ENCODE data around the gene CD68.
A peak's percentile ranks its signal among the peaks of the same experiment; 100 is the strongest.

The CD68 gene

DNA sequence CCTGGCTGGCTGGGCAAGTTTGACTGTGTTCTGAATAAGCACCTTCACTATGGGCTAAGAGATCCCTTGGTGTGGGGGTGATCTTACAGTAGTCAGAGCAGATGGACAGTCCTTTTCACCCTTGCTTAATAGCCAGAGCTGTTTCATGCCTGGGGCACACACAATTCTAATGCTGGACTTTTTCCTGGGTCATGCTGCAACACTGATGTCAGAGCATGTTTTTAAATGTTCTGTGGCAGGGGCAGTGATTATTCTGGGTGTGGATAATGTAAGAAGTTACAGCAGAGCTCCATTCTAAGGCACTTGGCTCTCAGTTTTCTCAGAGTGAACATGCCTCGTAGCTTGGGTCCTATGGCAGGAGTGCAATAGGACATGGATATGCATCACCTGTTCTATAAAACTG is 4.0 kb upstream of the CD68 start:
- no peak overlapping the region for H3K27ac ChIP-seq

DNA sequence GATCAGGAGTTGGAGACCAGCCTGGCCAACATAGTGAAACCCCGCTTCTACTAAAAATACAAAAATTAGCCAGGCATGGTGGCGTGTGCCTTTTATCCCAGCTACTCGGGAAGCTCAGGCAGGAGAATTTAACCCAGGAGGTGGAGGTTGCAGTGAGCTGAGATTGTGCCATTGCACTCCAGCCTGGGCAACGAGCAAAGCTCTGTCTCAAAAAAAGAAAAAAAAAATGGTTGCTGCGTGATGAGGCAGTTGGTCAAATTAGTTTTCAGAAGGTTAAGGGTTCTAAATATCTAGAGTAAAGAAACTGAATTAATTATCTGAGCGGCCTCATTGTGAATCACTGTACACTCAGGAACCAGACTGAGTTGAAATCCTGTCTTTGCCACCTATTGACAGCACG is 3.5 kb upstream of the CD68 start:
- Histone ChIP-seq H3K27me3 (replicated peaks) (no peaks in the 10 kb centered on the region), H3K4me3 (ENCODE audit: low read depth, low read length) (peak overlapping the region; percentile 20), H3K36me3 (replicated peaks) (peaks cover 67% of the 10 kb centered on the region), H3K27ac (no peak overlapping the region)
- in situ Hi-C loops (cut with HindIII; ENCODE audit: low pct_ligation_motif_present, low sequenced_read_pairs), result no loop called here
- TF ChIP-seq, protein P1, sequence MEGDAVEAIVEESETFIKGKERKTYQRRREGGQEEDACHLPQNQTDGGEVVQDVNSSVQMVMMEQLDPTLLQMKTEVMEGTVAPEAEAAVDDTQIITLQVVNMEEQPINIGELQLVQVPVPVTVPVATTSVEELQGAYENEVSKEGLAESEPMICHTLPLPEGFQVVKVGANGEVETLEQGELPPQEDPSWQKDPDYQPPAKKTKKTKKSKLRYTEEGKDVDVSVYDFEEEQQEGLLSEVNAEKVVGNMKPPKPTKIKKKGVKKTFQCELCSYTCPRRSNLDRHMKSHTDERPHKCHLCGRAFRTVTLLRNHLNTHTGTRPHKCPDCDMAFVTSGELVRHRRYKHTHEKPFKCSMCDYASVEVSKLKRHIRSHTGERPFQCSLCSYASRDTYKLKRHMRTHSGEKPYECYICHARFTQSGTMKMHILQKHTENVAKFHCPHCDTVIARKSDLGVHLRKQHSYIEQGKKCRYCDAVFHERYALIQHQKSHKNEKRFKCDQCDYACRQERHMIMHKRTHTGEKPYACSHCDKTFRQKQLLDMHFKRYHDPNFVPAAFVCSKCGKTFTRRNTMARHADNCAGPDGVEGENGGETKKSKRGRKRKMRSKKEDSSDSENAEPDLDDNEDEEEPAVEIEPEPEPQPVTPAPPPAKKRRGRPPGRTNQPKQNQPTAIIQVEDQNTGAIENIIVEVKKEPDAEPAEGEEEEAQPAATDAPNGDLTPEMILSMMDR (IDR thresholded peaks at IDR 0.05; ENCODE audit: low read depth, low read length, missing control alignments), result no peak
- DNase-seq, result no peak

More for the DNA sequence above, 4.0 kb upstream of the CD68 start:
- TF ChIP-seq, protein P1 (IDR thresholded peaks at IDR 0.05; ENCODE audit: low read depth, low read length, missing control alignments), result no peak
- peaks cover 72% of the 10 kb centered on the region for H3K36me3 ChIP-seq (replicated peaks)
- no peaks in the 10 kb centered on the region for H3K27me3 ChIP-seq (replicated peaks)
- H3K4me3 ChIP-seq (ENCODE audit: low read depth, low read length), result peak overlapping the region; percentile 95
- no peak for DNase-seq
- in situ Hi-C loops (cut with HindIII; ENCODE audit: low pct_ligation_motif_present, low sequenced_read_pairs), result no loop called here

DNA sequence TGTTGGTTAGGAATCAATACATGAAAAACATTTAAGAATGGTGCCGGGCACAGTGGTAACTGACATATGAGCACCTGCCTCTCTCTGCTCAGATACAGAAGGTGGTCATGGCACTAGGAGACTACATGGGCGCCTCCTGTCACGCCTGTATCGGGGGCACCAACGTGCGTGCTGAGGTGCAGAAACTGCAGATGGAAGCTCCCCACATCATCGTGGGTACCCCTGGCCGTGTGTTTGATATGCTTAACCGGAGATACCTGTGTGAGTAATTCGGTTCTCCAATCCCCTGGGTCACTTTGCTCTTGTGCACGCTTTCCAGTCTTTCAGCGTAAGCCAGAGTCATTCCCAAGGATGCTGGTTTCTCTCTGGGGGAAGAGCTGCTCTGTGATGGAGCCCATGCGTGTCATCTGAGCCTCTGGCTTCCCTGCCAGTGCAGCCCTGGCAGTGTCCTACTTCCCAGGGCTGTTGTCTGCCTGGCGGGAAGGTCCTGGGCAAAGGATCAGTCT is 3.0 kb upstream of the CD68 start:
- no peaks in the 10 kb centered on the region for H3K27me3 ChIP-seq (replicated peaks)
- no peak overlapping the region for H3K4me3 ChIP-seq (ENCODE audit: low read depth, low read length)
- TF ChIP-seq, protein P1 (IDR thresholded peaks at IDR 0.05; ENCODE audit: low read depth, low read length, missing control alignments), result no peak
- peaks cover 62% of the 10 kb centered on the region for H3K36me3 ChIP-seq (replicated peaks)
- H3K27ac ChIP-seq, result no peak overlapping the region
- in situ Hi-C loops (cut with HindIII; ENCODE audit: low pct_ligation_motif_present, low sequenced_read_pairs), result no loop called here
- no peak for DNase-seq

GRCh38 chr17:7577327-7578199 is 1.9 kb upstream of the CD68 start:
- TF ChIP-seq, protein P1 (IDR thresholded peaks at IDR 0.05; ENCODE audit: low read depth, low read length, missing control alignments), result no peak
- Histone ChIP-seq H3K4me3 (ENCODE audit: low read depth, low read length) (no peak overlapping the region), H3K27ac (no peak overlapping the region), H3K27me3 (replicated peaks) (no peaks in the 10 kb centered on the region), H3K36me3 (replicated peaks) (peaks cover 62% of the 10 kb centered on the region)
- in situ Hi-C loops (cut with HindIII; ENCODE audit: low pct_ligation_motif_present, low sequenced_read_pairs), result no loop called here
- no peak for DNase-seq

DNA sequence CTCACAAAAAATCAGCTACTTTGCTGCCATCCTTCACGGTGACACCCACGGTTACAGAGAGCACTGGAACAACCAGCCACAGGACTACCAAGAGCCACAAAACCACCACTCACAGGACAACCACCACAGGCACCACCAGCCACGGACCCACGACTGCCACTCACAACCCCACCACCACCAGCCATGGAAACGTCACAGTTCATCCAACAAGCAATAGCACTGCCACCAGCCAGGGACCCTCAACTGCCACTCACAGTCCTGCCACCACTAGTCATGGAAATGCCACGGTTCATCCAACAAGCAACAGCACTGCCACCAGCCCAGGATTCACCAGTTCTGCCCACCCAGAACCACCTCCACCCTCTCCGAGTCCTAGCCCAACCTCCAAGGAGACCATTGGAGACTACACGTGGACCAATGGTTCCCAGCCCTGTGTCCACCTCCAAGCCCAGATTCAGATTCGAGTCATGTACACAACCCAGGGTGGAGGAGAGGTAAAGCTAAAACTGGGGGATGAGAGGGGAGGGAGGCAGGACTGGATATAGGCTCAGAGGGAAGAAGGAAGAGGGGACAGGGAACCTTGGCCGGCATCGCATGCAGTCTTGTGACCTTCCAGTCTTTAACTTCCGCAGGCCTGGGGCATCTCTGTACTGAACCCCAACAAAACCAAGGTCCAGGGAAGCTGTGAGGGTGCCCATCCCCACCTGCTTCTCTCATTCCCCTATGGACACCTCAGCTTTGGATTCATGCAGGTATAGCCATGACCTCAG is 581 bp downstream of the CD68 start:
- no peak for DNase-seq
- Histone ChIP-seq H3K27me3 (replicated peaks) (no peaks in the 10 kb centered on the region), H3K4me3 (ENCODE audit: low read depth, low read length) (no peak overlapping the region), H3K36me3 (replicated peaks) (peaks cover 41% of the 10 kb centered on the region), H3K27ac (peak overlapping the region; percentile 33)
- in situ Hi-C loops (cut with HindIII; ENCODE audit: low pct_ligation_motif_present, low sequenced_read_pairs), result no loop called here
- TF ChIP-seq, protein P1 (IDR thresholded peaks at IDR 0.05; ENCODE audit: low read depth, low read length, missing control alignments), result no peak
